ENCODE results near the gene IL25. TPM values are rescaled to one million over a fixed set of nuclear protein-coding genes. Genes with fewer than 3 reads are reported as not detected.

Gene IL25
- polyA plus RNA-seq, 3 donors = 0.06 TPM; not detected in 2

DNA sequence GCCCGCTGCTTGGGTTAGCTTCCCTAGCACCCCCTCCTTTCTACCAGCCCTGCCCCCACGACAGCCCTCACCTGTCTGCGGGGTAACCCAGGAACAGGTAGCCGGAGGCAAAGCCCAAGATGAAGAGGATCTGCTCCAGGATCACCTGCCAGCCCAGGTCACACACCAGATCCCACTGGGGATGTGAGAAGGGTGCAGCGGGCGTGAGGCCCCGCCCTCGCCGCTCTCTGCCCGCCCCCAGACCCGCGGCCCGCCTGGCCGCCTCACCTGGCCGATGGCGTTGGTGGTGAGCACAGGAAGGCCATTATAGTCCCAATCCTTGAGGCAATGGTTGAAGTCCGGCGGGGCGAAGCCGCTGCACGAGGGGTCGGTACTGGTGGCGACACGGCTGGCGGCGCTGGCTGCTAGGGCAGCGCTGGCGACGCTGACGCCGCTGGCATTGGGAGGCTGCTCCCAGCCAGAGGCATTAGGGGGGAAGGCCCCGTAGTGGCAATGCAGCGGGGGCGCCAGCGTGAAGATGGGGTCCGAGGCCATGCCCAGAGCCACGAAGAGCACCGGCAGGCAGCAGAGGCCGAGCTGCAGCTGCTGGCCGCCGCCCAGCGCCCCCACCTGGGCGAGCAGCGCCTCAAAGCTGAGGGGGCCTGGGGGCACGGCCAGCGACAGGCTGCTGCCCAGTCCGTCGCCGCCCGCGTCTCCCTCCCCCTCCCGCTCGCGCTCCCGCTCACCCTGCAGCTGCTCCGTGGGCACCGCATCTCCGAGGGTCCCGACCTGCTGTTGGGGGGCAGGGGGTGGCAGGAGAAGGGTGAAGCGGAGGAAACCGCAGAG lies 20.7 kb upstream of the IL25 start:
- WGBS, 3 donors = 13 to 16% (median 15%) methylated on average over 41 to 61 of the region's 61 CpGs
- no peak overlapping the region for H3K27ac ChIP-seq (ENCODE audit: low read depth, low read length)

- H3K27ac ChIP-seq (ENCODE audit: low read depth, low read length) = no peak within 1 kb of the TSS
- 1 to 2% (median 2%) methylated on average over 31 to 42 of the region's 42 CpGs for WGBS, 3 donors
Observed at GRCh38 chr14:23352506-23353432, 19.8 kb upstream of the IL25 start, which contains the start of gene SLC22A17. Gene SLC22A17, minus strand, starts transcription at chr14:23352887.

GRCh38 chr14:23353433-23353780 lies 19.2 kb upstream of the IL25 start:
- WGBS, 3 donors = 72 to 75% (median 73%) methylated on average over 5 of the region's 5 CpGs
- H3K27ac ChIP-seq (ENCODE audit: low read depth, low read length) = no peak overlapping the region

GRCh38 chr14:23354990-23355389 lies 17.6 kb upstream of the IL25 start:
- 84 to 86% (median 85%) methylated on average over 6 of the region's 6 CpGs for WGBS, 3 donors
- no peak overlapping the region for H3K27ac ChIP-seq (ENCODE audit: low read depth, low read length)

DNA sequence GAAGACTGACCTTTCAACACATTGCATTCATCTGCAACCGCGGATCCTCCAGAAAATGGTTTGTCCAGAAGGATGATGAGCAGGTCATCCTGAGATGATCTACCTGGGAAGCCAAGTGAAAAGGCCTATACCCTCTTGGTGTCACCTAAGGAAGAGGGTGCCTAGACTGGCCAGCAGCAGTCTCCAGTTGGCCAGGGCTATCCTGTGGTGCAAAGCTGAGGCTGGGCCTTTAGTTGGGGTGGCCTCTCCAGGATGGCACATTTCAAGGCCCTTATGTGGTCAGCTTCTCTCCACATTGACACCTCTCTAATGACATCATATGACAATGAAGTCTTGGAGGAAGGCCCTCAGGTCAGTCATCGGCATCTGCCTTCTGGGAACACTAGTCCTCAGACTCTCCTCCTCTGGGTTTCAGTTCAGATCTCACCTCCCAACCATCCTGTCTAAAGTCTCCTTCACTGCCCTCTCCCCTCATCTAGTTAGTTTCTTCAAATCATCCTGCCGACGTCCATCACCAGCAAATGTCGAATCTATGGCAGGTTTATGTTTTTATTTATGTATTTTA lies 16.7 kb upstream of the IL25 start:
- WGBS, 3 donors = 83 to 87% (median 84%) methylated on average over 6 of the region's 6 CpGs
- no peak overlapping the region for H3K27ac ChIP-seq (ENCODE audit: low read depth, low read length)

GRCh38 chr14:23356662-23357061 lies 15.9 kb upstream of the IL25 start:
- 94 to 95% (median 95%) methylated on average over 4 of the region's 4 CpGs for WGBS, 3 donors
- no peak overlapping the region for H3K27ac ChIP-seq (ENCODE audit: low read depth, low read length)

- 86 to 91% (median 89%) methylated on average over 8 of the region's 8 CpGs for WGBS, 3 donors
Observed at GRCh38 chr14:23357261-23357660, 15.3 kb upstream of the IL25 start.

GRCh38 chr14:23358042-23358441 lies 14.6 kb upstream of the IL25 start:
- 80 to 89% (median 84%) methylated on average over 3 of the region's 3 CpGs for WGBS, 3 donors
- H3K27ac ChIP-seq (ENCODE audit: low read depth, low read length) = no peak overlapping the region

More at GRCh38 chr14:23357261-23357660, 15.3 kb upstream of the IL25 start:
- H3K27ac ChIP-seq (ENCODE audit: low read depth, low read length) = no peak overlapping the region

DNA sequence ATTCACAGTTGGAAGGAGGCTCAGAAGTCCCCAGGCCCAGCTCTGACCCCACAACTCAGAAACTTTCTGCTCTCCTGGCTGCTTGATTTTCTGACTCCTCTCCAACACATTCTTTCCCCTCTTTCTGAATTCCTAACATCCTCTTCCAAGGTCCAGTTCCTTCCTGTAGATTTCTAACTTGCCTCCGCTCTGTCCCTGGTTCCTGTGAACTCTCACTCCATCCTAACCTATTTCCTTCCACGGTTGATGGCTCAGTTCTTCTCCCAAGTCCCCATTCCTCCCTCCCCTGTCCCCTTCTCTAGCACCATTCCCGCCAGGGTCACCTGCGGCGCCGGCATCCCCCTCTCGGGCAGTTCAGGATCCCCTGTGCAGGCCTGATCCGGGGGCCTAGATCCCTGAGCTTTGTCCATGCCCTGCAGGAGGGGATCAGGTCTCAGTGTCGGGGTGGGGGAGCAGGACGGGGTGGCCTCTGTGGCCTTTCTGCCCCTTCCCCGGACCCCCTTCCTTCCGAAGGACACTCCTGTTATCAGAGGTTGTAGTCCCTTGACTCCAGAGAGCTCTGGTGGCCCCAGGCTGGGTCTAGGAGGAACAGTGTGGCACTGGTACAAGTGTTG lies 13.9 kb upstream of the IL25 start:
- H3K27ac ChIP-seq (ENCODE audit: low read depth, low read length) = no peak overlapping the region
- WGBS, 3 donors = 84 to 89% (median 85%) methylated on average over 12 of the region's 12 CpGs

GRCh38 chr14:23359167-23359626 lies 13.4 kb upstream of the IL25 start:
- no peak overlapping the region for H3K27ac ChIP-seq (ENCODE audit: low read depth, low read length)
- WGBS, 3 donors = 73 to 88% (median 75%) methylated on average over 7 to 11 of the region's 11 CpGs

DNA sequence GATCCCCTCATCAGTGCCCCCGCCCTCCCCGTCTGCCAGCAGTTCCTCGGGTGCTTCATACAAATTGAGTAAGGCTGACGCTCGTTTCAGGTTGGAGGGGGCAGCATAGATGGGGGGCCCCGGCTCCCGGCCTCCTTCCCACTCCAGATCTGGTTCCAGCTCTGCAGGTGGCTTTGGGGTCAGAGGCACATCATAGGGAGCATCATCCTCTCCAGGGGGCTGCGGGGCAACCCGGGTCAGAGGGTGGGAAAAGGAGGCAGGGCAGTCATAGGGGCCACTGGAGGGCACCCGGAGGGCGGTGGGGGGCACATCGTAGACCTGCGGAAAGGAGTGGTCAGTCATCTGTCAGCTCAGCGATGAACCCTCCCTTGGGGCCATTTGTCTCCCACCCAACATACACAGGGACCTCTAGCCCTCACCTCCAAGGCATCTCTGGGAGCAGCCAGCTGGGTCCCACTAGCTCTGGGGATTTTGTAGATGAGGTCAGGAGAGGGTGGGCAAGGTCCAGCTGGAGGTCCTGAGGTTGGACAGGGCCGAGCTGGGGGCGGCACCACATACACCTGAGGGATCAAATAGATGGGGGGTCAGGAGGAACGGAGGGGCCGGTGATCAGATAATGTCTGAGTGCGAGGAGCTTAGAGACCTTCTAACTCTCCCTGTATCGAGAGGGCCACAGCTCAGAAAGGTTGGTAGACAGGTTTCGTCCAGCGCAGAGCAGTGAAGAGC lies 12.7 kb upstream of the IL25 start:
- H3K27ac ChIP-seq (ENCODE audit: low read depth, low read length) = no peak overlapping the region
- WGBS, 3 donors = 84 to 88% (median 86%) methylated on average over 20 to 22 of the region's 22 CpGs

- no peak overlapping the region for H3K27ac ChIP-seq (ENCODE audit: low read depth, low read length)
- WGBS, 3 donors = 72 to 79% (median 76%) methylated on average over 11 of the region's 11 CpGs
Observed at GRCh38 chr14:23360496-23360895, 12.1 kb upstream of the IL25 start.

- no peak overlapping the region for H3K27ac ChIP-seq (ENCODE audit: low read depth, low read length)
Observed at GRCh38 chr14:23361320-23361719, 11.3 kb upstream of the IL25 start.

- WGBS, 3 donors = 70 to 81% (median 77%) methylated on average over 6 of the region's 6 CpGs
- H3K27ac ChIP-seq (ENCODE audit: low read depth, low read length) = no peak overlapping the region
Observed at GRCh38 chr14:23361763-23362162, 10.8 kb upstream of the IL25 start.

DNA sequence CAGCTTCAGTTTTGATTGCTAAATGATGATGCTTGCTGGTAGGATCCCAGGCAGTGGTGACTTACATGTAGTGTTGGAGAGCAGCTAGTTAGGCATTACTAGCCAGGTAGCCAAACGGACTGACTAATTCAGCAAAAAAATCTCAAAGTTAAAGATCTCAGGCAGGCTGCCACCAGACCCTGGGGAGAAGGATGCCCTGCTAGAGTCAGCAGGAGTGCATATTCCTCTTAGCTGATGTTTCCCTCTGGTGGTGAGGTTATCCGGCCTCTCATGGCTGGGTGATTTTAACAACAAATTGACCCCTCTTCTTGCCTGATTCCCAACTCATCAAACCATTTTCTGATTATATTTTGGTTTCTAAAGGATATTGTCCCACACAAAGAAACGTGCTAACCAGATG lies 10.4 kb upstream of the IL25 start:
- H3K27ac ChIP-seq (ENCODE audit: low read depth, low read length) = no peak overlapping the region
- WGBS, 3 donors = 56 to 78% (median 67%) methylated on average over 3 of the region's 3 CpGs

- 23 to 67% (median 23%) methylated on average over 20 to 21 of the region's 21 CpGs for whole genome bisulfite sequencing, 3 donors
- H3K27ac ChIP-seq (ENCODE audit: low read depth, low read length) = peak overlapping the region; percentile 60
Observed at GRCh38 chr14:23364164-23365035, 8.2 kb upstream of the IL25 start.
